ENCODE data around the gene LILRA2.

LILRA2 gene

GRCh38 chr19:54534156-54534555, 39.4 kb upstream of the LILRA2 start:
- TF ChIP-seq CTCF (conservative IDR thresholded peaks at IDR 0.05; ENCODE audit: low read depth), result no peak
- ChIA-PET CTCF (no interaction called here), POLR2A (ENCODE audit: low non-redundant PET) (no interaction called here)
- no peak for DNase-seq (ENCODE audit: low spot score)
- no peak overlapping the region for H3K27ac ChIP-seq

- DNase-seq (ENCODE audit: low spot score), result no peak
- TF ChIP-seq CTCF (conservative IDR thresholded peaks at IDR 0.05; ENCODE audit: low read depth), result no peak
- ChIA-PET CTCF (no interaction called here), POLR2A (ENCODE audit: low non-redundant PET) (no interaction called here)
- H3K27ac ChIP-seq, result no peak overlapping the region
Observed at GRCh38 chr19:54535601-54536000, 38.0 kb upstream of the LILRA2 start.

GRCh38 chr19:54536956-54537355, 36.6 kb upstream of the LILRA2 start:
- no peak for DNase-seq (ENCODE audit: low spot score)
- no peak for TF ChIP-seq CTCF (conservative IDR thresholded peaks at IDR 0.05; ENCODE audit: low read depth)
- ChIA-PET CTCF (no interaction called here), POLR2A (ENCODE audit: low non-redundant PET) (no interaction called here)
- H3K27ac ChIP-seq, result no peak overlapping the region

GRCh38 chr19:54541712-54542111, 31.9 kb upstream of the LILRA2 start:
- no peak overlapping the region for H3K27ac ChIP-seq
- no peak for DNase-seq (ENCODE audit: low spot score)
- ChIA-PET CTCF (no interaction called here), POLR2A (ENCODE audit: low non-redundant PET) (no interaction called here)
- no peak for TF ChIP-seq CTCF (conservative IDR thresholded peaks at IDR 0.05; ENCODE audit: low read depth)

GRCh38 chr19:54548806-54549205, 24.8 kb upstream of the LILRA2 start:
- no peak for TF ChIP-seq CTCF (conservative IDR thresholded peaks at IDR 0.05; ENCODE audit: low read depth)
- H3K27ac ChIP-seq, result no peak overlapping the region
- POLR2A ChIA-PET (ENCODE audit: low non-redundant PET), result no interaction called here
- CTCF ChIA-PET, result no interaction called here
- no peak for DNase-seq (ENCODE audit: low spot score)

GRCh38 chr19:54549224-54549623, 24.4 kb upstream of the LILRA2 start:
- no peak overlapping the region for H3K27ac ChIP-seq
- ChIA-PET POLR2A (ENCODE audit: low non-redundant PET) (no interaction called here), CTCF (interaction anchor here (0.6 kb wide), 1 partner anchor 470 kb away, joined by 4 read pairs; no protein-coding TSS in a partner anchor)
- no peak for TF ChIP-seq CTCF (conservative IDR thresholded peaks at IDR 0.05; ENCODE audit: low read depth)
- DNase-seq (ENCODE audit: low spot score), result no peak

GRCh38 chr19:54551293-54551692, 22.3 kb upstream of the LILRA2 start:
- TF ChIP-seq CTCF (conservative IDR thresholded peaks at IDR 0.05; ENCODE audit: low read depth), result no peak
- DNase-seq (ENCODE audit: low spot score), result no peak
- ChIA-PET CTCF (no interaction called here), POLR2A (ENCODE audit: low non-redundant PET) (no interaction called here)
- no peak overlapping the region for H3K27ac ChIP-seq
